Measurements from ENCODE around the gene MUTYH. TPM values are rescaled to one million over a fixed set of nuclear protein-coding genes. Genes with fewer than 3 reads are reported as not detected.

The MUTYH gene
- total RNA-seq, 1 experiment from 2014 or later = 65.7 TPM

GRCh38 chr1:45348966-45349677, 8.9 kb upstream of the MUTYH start:
- H3K27ac Mint-ChIP-seq = 0 out of 2 replicates have a peak overlapping the region, but pooled peaks have one; percentile 13
- H3K4me1 Mint-ChIP-seq = no peaks in the 10 kb centered on the region
- no peak for TF ChIP-seq GTF2I (CRISPR knock-in tag; conservative IDR thresholded peaks at IDR 0.05)
- no peak for TF ChIP-seq NR1H2 (CRISPR knock-in tag; IDR thresholded peaks at IDR 0.05)
- no peak for TF ChIP-seq JAZF1 (CRISPR knock-in tag; IDR thresholded peaks at IDR 0.05)
- TF ChIP-seq, protein P1, sequence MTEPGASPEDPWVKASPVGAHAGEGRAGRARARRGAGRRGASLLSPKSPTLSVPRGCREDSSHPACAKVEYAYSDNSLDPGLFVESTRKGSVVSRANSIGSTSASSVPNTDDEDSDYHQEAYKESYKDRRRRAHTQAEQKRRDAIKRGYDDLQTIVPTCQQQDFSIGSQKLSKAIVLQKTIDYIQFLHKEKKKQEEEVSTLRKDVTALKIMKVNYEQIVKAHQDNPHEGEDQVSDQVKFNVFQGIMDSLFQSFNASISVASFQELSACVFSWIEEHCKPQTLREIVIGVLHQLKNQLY (CRISPR knock-in tag; IDR thresholded peaks at IDR 0.05) = no peak
- no peak for TF ChIP-seq ZNF671 (CRISPR knock-in tag; IDR thresholded peaks at IDR 0.05)
- TF ChIP-seq FOXJ3 (CRISPR knock-in tag; IDR thresholded peaks at IDR 0.05; ENCODE audit: borderline replicate concordance) = no peak
- TF ChIP-seq SMAD3 (CRISPR knock-in tag; IDR thresholded peaks at IDR 0.05; ENCODE audit: borderline replicate concordance) = no peak
- TF ChIP-seq GABPB1 (CRISPR knock-in tag; IDR thresholded peaks at IDR 0.05) = no peak
- TF ChIP-seq OVOL2 (CRISPR knock-in tag; IDR thresholded peaks at IDR 0.05; ENCODE audit: borderline replicate concordance) = no peak
- TF ChIP-seq ATF3 (CRISPR knock-in tag; conservative IDR thresholded peaks at IDR 0.05) = no peak
- TF ChIP-seq TEAD1 (CRISPR knock-in tag; IDR thresholded peaks at IDR 0.05) = no peak
- no peaks in the 10 kb centered on the region for H3K9me3 Mint-ChIP-seq
- ChIA-PET POLR2A (no interaction called here), CTCF (interaction anchor here (0.8 to 2.6 kb wide), 6 partner anchors 11 to 144 kb away, joined by 3 to 10 read pairs (median 4); partner anchors contain the start of gene TESK2)
- ATAC-seq (no peak), DNase-seq (ENCODE audit: low spot score) (no peak)
- no peaks in the 10 kb centered on the region for H3K36me3 Mint-ChIP-seq
- no peaks in the 10 kb centered on the region for H3K27me3 Mint-ChIP-seq (ENCODE audit: low read depth)
- H3K4me3 Mint-ChIP-seq = no peak overlapping the region

- no peak for DNase-seq (ENCODE audit: low spot score)
- no peak for ATAC-seq
- Mint-ChIP-seq H3K27me3 (ENCODE audit: low read depth) (no peaks in the 10 kb centered on the region), H3K4me3 (no peak overlapping the region), H3K9me3 (no peaks in the 10 kb centered on the region), H3K36me3 (peaks cover 4% of the 10 kb centered on the region; the same call in 1 of the 2 replicates), H3K27ac (no peak overlapping the region), H3K4me1 (no peaks in the 10 kb centered on the region)
- TF ChIP-seq GRHL2 (CRISPR knock-in tag; IDR thresholded peaks at IDR 0.05; ENCODE audit: insufficient replicate concordance, severe bottlenecking) (no peak), EMX1 (CRISPR knock-in tag; IDR thresholded peaks at IDR 0.05) (no peak)
- ChIA-PET POLR2A (interaction anchor here (1.2 kb wide), 1 partner anchor 173 kb away, joined by 4 read pairs; the partner anchor contains the start of gene PRDX1), CTCF (interaction anchor here (0.8 to 2.6 kb wide), 5 partner anchors 11 to 145 kb away, joined by 3 to 10 read pairs (median 4); partner anchors contain the start of gene TESK2)
Measured at GRCh38 chr1:45348609-45348965, 8.3 kb upstream of the MUTYH start.

DNA sequence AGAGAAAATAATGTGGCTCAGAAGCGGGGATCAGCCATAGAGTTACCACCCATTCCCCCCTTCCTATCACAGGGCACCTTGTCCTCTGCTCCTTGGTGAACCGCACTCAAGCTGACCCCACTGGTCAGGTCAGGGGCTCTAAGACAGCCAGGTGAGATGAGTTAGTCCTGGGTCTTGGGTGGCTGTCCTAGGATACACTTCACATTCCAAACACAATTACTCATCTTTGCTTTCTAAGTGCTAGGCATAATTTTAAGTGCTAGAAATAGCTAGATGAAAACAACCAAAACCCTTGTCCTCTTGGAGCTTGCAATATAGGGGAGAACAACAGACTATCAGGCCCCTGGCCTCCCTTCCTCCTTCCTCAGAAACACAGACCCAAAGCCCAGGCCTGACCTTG, 7.8 kb upstream of the MUTYH start:
- POLR2A ChIA-PET = interaction anchor here (1.0 to 1.2 kb wide), 2 partner anchors 9 to 174 kb away, joined by 3 to 4 read pairs; partner anchors contain the start of gene PRDX1

More for the DNA sequence above, 7.8 kb upstream of the MUTYH start:
- CTCF ChIA-PET = interaction anchor here (0.8 to 2.6 kb wide), 5 partner anchors 12 to 334 kb away, joined by 3 to 10 read pairs (median 4); partner anchors contain the start of gene TESK2
- no peaks in the 10 kb centered on the region for H3K27me3 Mint-ChIP-seq (ENCODE audit: low read depth)
- TF ChIP-seq, protein P2, sequence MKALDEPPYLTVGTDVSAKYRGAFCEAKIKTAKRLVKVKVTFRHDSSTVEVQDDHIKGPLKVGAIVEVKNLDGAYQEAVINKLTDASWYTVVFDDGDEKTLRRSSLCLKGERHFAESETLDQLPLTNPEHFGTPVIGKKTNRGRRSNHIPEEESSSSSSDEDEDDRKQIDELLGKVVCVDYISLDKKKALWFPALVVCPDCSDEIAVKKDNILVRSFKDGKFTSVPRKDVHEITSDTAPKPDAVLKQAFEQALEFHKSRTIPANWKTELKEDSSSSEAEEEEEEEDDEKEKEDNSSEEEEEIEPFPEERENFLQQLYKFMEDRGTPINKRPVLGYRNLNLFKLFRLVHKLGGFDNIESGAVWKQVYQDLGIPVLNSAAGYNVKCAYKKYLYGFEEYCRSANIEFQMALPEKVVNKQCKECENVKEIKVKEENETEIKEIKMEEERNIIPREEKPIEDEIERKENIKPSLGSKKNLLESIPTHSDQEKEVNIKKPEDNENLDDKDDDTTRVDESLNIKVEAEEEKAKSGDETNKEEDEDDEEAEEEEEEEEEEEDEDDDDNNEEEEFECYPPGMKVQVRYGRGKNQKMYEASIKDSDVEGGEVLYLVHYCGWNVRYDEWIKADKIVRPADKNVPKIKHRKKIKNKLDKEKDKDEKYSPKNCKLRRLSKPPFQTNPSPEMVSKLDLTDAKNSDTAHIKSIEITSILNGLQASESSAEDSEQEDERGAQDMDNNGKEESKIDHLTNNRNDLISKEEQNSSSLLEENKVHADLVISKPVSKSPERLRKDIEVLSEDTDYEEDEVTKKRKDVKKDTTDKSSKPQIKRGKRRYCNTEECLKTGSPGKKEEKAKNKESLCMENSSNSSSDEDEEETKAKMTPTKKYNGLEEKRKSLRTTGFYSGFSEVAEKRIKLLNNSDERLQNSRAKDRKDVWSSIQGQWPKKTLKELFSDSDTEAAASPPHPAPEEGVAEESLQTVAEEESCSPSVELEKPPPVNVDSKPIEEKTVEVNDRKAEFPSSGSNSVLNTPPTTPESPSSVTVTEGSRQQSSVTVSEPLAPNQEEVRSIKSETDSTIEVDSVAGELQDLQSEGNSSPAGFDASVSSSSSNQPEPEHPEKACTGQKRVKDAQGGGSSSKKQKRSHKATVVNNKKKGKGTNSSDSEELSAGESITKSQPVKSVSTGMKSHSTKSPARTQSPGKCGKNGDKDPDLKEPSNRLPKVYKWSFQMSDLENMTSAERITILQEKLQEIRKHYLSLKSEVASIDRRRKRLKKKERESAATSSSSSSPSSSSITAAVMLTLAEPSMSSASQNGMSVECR (CRISPR knock-in tag; IDR thresholded peaks at IDR 0.05; ENCODE audit: borderline replicate concordance) = no peak
- TF ChIP-seq NR2C2 (CRISPR knock-in tag; IDR thresholded peaks at IDR 0.05) (no peak), IRF2 (CRISPR knock-in tag; IDR thresholded peaks at IDR 0.05; ENCODE audit: borderline replicate concordance, low read depth) (no peak), RELA (CRISPR knock-in tag; IDR thresholded peaks at IDR 0.05; ENCODE audit: borderline replicate concordance) (no peak), ATF3 (CRISPR knock-in tag; conservative IDR thresholded peaks at IDR 0.05) (no peak), TEAD1 (CRISPR knock-in tag; IDR thresholded peaks at IDR 0.05) (no peak), OVOL2 (CRISPR knock-in tag; IDR thresholded peaks at IDR 0.05; ENCODE audit: borderline replicate concordance) (no peak), SOX15 (CRISPR knock-in tag; IDR thresholded peaks at IDR 0.05) (no peak)
- peaks cover 9% of the 10 kb centered on the region; the same call in 1 of the 2 replicates for H3K36me3 Mint-ChIP-seq
- ATAC-seq (no peak), DNase-seq (ENCODE audit: low spot score) (no peak)
- no peak overlapping the region for H3K27ac Mint-ChIP-seq
- no peak overlapping the region for H3K4me3 Mint-ChIP-seq
- H3K9me3 Mint-ChIP-seq = no peaks in the 10 kb centered on the region
- H3K4me1 Mint-ChIP-seq = no peaks in the 10 kb centered on the region

All from WTC11 (cell line).